Caki2 (cell line): Measurements from ENCODE around the gene FAF1. TPM values are rescaled to one million over a fixed set of nuclear protein-coding genes. Genes with fewer than 3 reads are reported as not detected.

Source experiments
- DNase-seq: peaks from one replicate; pipeline ENCODE4 v3.0.0-alpha.2; 2015; ENCODE audit warnings: low read depth
- in situ Hi-C: cut with HindIII; loops from 2 replicates; pipeline ENCODE4 v1.10.0; 2016; ENCODE audit warnings: low sequenced_read_pairs, low pct_unique_long_range_greater_than_20kb, mixed read lengths
- total RNA-seq: library from RNA; depleted of rRNA; stranded (reverse); fragments of >200 nt; shearing (Covaris generic); gene quantifications from 2 replicates; pipeline ENCODE4 v1.2.3, GENCODE V29; 2014; ENCODE audit warnings: low replicate concordance

Gene FAF1
- total RNA-seq, 1 experiment from 2014 or later, result 23.7 TPM

DNA sequence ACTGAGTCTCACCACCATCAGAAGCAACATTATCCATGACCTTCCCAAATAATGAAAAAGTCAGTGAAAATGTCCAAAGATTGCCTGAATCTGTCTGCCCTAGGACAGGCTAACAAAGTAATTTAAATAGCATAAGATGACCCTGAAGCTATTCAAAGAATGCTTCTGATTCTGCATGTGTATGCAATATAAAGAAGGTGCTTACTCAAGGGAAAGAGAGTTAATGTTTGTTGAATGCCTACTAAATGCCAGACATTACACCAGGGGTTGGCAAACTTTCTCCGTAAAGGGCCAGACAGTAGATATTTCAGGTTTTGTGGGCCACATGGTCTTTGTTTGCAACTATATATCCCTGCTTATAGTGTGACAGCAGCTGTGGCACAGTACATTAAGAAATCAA lies 314.9 kb downstream of the FAF1 start:
- no peak for DNase-seq
- in situ Hi-C loops, result no loop called here

DNA sequence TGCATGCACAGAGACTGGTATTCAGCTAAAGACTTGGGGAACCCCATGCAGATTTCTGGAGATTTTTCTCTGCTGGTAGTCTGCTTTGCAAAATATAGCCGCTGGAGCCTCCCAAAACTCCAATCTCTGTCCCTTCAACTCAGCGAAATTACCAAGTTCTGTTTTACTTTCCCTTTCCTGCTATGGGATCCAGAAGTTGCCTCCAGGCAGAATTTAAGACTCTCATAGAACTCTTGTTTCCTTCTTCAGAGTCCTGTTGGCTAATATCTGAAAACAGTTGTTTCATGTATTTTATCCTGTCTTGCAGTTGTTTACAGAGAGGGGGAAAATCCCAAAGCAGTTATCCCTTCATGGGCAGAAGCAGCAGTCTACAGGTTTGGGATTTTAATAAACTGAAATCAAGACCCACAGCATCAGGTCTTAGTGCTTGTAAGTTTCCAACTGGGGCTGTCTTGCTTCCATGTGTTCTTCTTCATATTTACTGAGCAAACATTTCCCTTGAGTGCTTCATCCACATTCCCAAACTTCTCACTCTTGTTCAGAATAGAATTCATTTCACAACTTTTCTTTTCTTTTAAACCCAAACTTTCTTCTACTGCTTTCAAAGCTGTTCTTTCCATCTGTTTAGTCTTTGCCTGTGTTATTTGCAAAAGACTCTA lies 315.5 kb downstream of the FAF1 start:
- DNase-seq, result no peak
- in situ Hi-C loops, result no loop called here

GRCh38 chr1:50637460-50637859 lies 322.6 kb downstream of the FAF1 start:
- in situ Hi-C loops, result no loop called here
- no peak for DNase-seq

DNA sequence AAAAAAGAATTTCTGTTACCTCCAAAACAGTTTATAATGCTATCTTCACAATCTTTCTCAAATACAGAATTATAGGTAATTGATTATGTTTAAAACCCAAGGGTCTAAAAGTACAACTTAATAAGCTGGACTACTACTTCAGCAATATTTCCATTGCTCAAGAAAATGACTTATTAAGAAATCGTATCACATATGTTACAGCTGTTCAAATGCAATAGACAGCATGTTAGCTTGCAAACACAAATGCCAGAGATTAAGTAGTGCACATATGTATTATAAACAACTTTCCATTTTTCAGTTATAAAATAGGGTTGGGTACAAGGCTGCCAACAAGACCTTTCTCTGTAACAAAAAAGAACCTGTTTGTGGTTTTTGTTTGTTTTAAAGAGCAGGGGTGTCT lies 325.8 kb downstream of the FAF1 start:
- no peak for DNase-seq
- in situ Hi-C loops, result no loop called here

DNA sequence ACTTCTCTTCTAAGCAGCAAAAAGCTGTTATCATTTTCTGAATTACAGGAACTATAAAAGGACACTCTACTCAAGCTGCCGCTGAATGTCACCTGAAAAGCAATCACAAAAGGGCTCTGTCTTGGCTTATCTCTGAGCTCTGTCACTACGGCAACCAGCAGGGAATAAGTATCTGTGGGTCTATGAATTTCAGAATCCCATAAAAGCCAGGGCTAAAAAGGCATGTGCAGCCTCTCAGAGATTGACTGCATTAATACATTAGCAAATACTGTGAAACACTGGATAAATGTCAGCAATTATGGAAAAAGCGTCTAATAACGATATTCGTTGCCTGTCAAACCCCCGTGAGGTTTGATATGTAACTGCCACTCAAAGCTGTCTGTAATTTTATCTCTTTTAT lies 326.6 kb downstream of the FAF1 start:
- DNase-seq, result no peak
- in situ Hi-C loops, result no loop called here

- no peak for DNase-seq
- in situ Hi-C loops, result no loop called here
Observed at GRCh38 chr1:50631161-50631560, 328.9 kb downstream of the FAF1 start.

- in situ Hi-C loops, result no loop called here
- DNase-seq, result no peak
Observed at GRCh38 chr1:50622259-50622658, 337.8 kb downstream of the FAF1 start.

- peak; percentile 57 for DNase-seq
- in situ Hi-C loops, result no loop called here
Observed at GRCh38 chr1:50620680-50621329, 339.3 kb downstream of the FAF1 start.

DNA sequence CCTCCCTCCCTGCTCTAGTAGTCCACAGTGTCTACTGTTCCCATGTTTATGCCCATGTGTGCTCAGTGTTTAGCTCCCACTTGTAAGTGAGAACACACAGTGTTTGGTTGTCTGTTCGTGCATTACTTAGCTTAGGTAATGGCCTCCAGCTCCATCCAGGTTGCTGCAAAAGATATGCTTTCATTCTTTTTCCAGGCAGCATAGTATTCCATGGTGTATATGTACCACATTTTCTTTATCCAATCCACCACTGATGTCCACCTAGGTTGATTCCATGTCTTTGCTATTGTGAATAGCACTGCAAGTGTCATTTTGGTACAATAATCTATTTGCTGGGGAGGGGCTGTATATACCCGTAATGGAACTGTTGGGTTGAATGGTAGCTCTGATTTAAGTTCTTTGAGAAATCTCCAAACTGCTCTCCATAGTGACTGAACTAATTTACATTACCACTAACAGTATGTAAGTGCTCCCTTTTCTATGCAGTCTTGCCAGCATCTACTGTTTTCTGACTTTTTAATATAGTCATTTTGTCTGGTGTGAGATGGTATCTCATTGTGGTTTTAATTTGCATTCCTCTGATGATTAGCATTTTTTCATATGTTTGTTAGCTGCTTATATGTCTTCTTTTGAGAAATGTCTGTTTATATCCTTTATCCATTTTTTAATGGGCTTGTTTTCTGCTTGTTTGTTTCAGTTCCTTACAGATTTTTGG lies 344.9 kb downstream of the FAF1 start:
- in situ Hi-C loops, result no loop called here
- DNase-seq, result no peak

DNA sequence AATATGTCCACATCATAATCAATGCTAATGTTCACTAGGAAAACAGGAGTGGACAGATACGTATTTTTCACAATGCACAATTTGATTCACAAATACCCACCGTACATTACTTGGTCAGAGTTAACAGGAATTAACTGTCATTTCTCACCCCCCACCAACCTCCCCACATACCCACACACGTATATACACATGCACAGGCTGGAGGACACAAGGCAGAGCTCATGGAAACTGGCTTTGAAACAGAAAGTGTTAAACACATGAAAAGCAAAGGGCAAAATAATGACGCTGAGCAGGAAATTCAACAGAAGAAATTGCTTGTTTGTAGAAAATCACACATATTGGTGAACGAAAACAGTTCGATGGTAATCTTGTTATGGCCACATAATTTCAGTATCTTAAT lies 348.4 kb downstream of the FAF1 start:
- in situ Hi-C loops, result no loop called here
- no peak for DNase-seq

- DNase-seq, result no peak
- in situ Hi-C loops, result no loop called here
Observed at GRCh38 chr1:50610563-50610962, 349.5 kb downstream of the FAF1 start.

- no peak for DNase-seq
- in situ Hi-C loops, result no loop called here
Observed at GRCh38 chr1:50609508-50609907, 350.6 kb downstream of the FAF1 start.

DNA sequence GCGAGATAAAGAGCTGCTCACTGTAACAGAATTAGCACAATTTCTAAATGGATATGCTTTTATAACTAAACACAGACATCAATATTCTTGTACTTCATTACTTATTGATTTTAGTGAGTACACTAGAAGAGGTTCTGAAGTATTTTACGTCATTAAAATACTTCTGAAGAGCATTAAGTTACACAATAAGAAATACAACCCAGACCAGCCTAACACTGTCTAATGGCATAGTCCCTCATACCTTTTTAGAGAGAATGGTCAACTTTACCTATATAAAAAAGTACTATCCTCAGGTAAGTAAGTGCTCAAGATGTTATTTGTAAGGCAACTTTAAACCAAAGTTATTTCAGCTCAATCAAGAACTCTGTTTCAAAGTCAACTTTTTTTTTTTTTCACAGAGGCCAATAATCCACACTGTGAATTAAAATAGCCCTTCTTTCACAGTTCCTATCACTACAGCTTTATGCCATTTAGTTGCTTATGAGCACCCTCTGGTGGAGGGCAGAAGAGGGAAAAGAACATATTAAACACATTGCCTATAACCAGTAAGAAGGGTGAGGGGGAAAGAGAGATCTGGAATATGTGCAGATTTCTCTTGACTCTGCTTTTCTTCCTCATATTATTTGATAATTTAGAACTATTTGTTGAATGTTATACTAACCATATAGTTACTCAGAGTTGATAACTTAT lies 354.7 kb downstream of the FAF1 start:
- no peak for DNase-seq
- in situ Hi-C loops, result no loop called here

DNA sequence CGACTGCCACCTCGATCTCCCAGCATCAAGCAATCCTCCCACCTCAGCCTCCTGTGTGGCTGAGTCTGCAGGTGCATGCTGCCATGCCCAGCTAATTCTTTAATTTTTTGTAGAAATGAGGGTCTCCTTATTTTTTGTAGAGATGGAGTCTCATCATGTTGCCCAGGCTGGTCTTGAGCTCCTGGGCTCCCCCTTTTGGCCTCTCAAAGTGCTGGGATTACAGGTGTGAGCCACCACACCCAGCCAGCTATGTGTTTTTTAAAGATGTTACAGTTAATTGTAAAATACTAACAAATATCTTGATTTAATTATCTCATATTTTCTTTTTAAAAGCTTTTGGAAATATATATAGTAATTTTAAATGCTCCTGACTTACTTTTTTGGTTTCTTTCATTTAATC lies 355.5 kb downstream of the FAF1 start:
- in situ Hi-C loops, result no loop called here
- DNase-seq, result no peak

DNA sequence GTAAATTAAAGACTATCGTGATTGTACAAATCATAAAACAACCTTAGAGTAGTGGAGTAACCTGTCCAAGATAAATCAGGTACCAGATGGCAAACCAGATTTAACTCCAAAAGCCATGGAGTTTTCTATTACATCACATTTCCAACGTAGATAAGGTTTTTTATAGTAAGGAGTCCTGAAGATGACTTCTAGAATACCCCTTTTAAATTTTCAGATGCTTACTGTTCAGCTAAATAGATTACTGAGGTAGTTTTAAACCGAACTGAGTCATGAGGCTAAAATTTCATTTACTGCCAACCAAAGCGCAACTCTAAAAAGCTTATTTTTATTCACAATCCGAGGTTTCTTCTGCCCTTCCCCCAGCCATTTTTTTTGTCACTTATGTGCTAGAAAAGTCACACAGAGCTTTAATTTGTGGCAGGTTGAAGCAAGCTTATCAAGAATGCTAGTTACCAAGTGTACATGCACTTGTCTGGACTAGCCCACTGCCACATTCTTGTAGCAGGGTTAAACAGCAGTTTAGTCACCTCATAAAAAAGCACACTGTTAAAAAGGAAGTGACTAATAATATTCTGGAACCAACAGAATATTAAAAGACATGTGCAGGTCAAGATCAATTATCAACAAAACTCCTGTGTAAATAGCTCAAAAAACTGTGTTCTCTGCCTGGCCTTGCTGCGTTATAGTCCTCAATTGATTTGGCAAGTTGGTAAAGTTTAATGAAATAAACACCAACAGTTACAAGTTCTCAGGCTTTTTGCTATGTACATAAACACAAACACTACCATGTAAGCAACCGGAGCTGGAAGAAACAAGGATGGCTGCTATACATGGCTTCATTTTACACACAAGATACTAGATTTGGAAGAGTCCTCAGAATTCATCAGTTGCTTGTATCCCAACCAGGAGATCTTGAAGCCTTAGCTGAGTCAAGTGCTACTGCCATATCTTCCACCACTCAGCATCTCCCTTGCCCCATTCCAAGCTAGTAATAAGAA lies 356.5 kb downstream of the FAF1 start:
- peak; percentile 33 for DNase-seq
- in situ Hi-C loops, result no loop called here

DNA sequence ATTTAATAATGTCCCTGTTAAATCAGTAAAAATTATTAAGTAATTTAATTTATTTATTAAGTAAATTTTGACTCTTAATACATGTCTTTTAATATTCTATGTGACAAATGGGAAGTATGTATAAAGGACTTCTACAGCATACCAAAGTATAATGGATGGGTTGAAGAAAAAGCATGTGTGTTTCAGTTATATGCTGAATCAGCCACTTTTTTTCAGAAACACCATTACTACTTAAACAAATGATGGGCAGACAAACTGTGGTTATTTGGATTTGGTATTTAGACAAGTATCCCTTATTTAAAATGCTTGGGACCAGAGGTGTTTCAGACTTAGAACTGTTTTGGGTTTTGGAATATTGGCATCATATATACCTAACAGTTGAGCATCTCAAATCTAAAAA lies 360.5 kb downstream of the FAF1 start:
- in situ Hi-C loops, result no loop called here
- no peak for DNase-seq

GRCh38 chr1:50595874-50596273 lies 364.2 kb downstream of the FAF1 start:
- DNase-seq, result no peak
- in situ Hi-C loops, result no loop called here

DNA sequence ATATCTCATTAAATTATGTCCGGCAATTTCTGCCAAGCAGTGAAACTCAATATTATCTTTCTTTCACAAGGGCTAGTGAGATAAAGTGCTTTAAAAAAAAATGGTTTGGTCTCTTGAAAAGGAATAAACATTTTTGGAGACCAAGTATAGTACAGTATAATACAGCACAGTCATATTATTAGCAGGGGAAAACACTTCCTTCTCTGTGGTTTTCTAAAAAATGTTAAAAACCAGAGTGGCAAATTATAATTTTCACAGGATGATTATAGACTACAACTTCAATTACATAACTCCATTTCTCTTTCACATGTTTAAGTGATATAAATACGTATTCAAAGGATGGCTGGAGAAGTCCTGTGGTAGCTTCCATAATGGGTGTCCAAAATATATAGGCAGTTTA lies 366.6 kb downstream of the FAF1 start:
- in situ Hi-C loops, result no loop called here
- DNase-seq, result no peak
